BJ (cell line): ENCODE measurements around the gene RHOT2. TPM values are rescaled to one million over a fixed set of nuclear protein-coding genes. Genes with fewer than 3 reads are reported as not detected.
"Not testable (repeated sequence)": the region's sequence is repeated elsewhere in the genome, so short reads cannot be mapped to it uniquely, and the experiment has no call there.

Experiments
- CTCF ChIA-PET: fragments of 350-600 bp; formaldehyde crosslinking; extraction: SDS; loops from one replicate; lab custom pipeline; 2021; ENCODE audit warnings: antibody characterized with exemption, inconsistent platforms; lab: Yijun Ruan, JAX
- POLR2A ChIA-PET: fragments of 300-600 bp; sonication (Branson Sonifier 250); formaldehyde crosslinking; extraction: SDS; loops from one replicate; lab custom pipeline; 2021; ENCODE audit warnings: antibody characterized with exemption; lab: Charles Lee
- DNase-seq: peaks from one replicate; pipeline ENCODE4 v3.0.0-alpha.2; 2011; ENCODE audit warnings: low read depth
- H3K27me3 ChIP-seq: 2 replicates; pipeline ENCODE4 v1.6.0; 2011; ENCODE audit warnings: low read length; ENCODE audit not compliant: control insufficient read depth, insufficient read depth
- H3K36me3 ChIP-seq: 2 replicates; pipeline ENCODE4 v1.5.1; 2011; ENCODE audit warnings: low read length; ENCODE audit not compliant: control insufficient read depth, insufficient read depth
- H3K4me3 ChIP-seq: 2 replicates; pipeline ENCODE4 v1.5.1; 2011; ENCODE audit warnings: low read depth, mild to moderate bottlenecking, control low read depth, low read length
- CTCF ChIP-seq: IDR thresholded peaks from 2 replicates; pipeline ENCODE4 v1.5.1; 2011; ENCODE audit warnings: low read depth, mild to moderate bottlenecking, control low read depth, inconsistent platforms, low read length, moderate library complexity; ENCODE audit not compliant: insufficient read depth
- polyA plus RNA-seq: library from polyadenylated mRNA; depleted of rRNA; stranded (reverse); fragments of >200 nt; gene quantifications from 2 replicates; pipeline ENCODE4 v1.2.3, GENCODE V29; 2011

Gene RHOT2
- polyA plus RNA-seq, 1 experiment: 81.7 TPM

- POLR2A ChIA-PET: interaction anchor here (0.7 kb wide), 1 partner anchor 48 kb away, joined by 18 read pairs; the partner anchor contains the start of gene MSLN
These were observed 44.9 kb downstream of the RHOT2 start for GRCh38 chr16:712740-713250.

DNA sequence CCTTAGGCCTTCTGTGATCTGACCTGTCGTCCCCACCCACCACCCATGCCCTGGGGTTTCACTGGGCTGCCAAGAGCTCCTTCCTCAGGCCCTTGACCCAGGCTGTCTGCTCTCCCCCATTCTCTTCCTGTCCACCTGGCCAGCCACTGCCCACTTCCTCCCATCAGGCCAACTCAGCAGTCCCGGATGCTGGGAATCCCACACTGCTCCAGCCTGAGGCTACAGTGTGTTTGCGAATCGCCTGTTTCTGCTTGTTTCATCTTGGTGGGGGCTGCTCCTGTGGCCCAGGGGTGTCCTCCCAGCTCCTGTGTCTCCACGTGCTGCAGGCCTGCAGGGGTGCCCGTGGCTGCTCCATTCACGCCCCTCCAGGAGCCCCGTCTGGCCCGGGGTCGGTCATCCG lies 46.1 kb downstream of the RHOT2 start:
- POLR2A ChIA-PET: no interaction called here
- no peaks in the 10 kb centered on the region; the same call in 1 of the 2 replicates for H3K27me3 ChIP-seq
- no peak for DNase-seq
- TF ChIP-seq CTCF: no peak
- H3K4me3 ChIP-seq: no peak overlapping the region
- CTCF ChIA-PET: interaction anchor here (0.6 to 5.5 kb wide), 4 partner anchors 12 to 72 kb away, joined by 3 to 120 read pairs (median 3); partner anchors contain the start of genes CHTF18 and RPUSD1
- H3K36me3 ChIP-seq: no peaks in the 10 kb centered on the region; the same call in 1 of the 2 replicates

More at GRCh38 chr16:712740-713250, 44.9 kb downstream of the RHOT2 start:
- not testable (repeated sequence) for H3K4me3 ChIP-seq, H3K27me3 ChIP-seq, H3K36me3 ChIP-seq
- peak; percentile 57 for TF ChIP-seq CTCF
- CTCF ChIA-PET: interaction anchor here (0.7 to 5.5 kb wide), 30 partner anchors 8 to 493 kb away, joined by 3 to 120 read pairs (median 4); partner anchors contain the start of genes ANTKMT, CCDC78, CHTF18 and HAGHL
- peak; percentile 91 for DNase-seq

GRCh38 chr16:714558-715476 lies 46.9 kb downstream of the RHOT2 start, which contains the start of gene METRN:
TSS of gene METRN (plus strand) at chr16:715118. CDS start at chr16:715290, 172 bp downstream.
- ChIA-PET CTCF (interaction anchor here (0.7 to 5.5 kb wide), 5 partner anchors 8 to 97 kb away, joined by 3 to 120 read pairs (median 5); partner anchors contain the start of genes CCDC78, CHTF18 and RPUSD1), POLR2A (interaction anchor here (0.6 kb wide), 1 partner anchor 14 kb away, joined by 3 read pairs; no protein-coding TSS in a partner anchor)
- DNase-seq: no peak
- Histone ChIP-seq H3K4me3 (peak within 1 kb of the TSS; percentile 64), H3K36me3 (no peaks in the 10 kb centered on the region; the same call in 1 of the 2 replicates), H3K27me3 (no peaks in the 10 kb centered on the region)
- TF ChIP-seq CTCF: no peak

GRCh38 chr16:715477-716199 lies 47.7 kb downstream of the RHOT2 start:
- ChIA-PET CTCF (interaction anchor here (0.7 to 5.5 kb wide), 8 partner anchors 8 to 340 kb away, joined by 3 to 120 read pairs (median 4); partner anchors contain the start of genes CCDC78, CHTF18, CIAO3 and RPUSD1), POLR2A (interaction anchor here (0.6 kb wide), 1 partner anchor 13 kb away, joined by 3 read pairs; no protein-coding TSS in a partner anchor)
- no peaks in the 10 kb centered on the region for H3K27me3 ChIP-seq
- TF ChIP-seq CTCF: no peak
- no peak for DNase-seq
- H3K36me3 ChIP-seq: no peaks in the 10 kb centered on the region; the same call in 1 of the 2 replicates
- peak overlapping the region; percentile 64 for H3K4me3 ChIP-seq
